EL (cell line): ENCODE measurements around the gene KCNK1.
"Not testable (repeated sequence)": the region's sequence is repeated elsewhere in the genome, so short reads cannot be mapped to it uniquely, and the experiment has no call there.

ENCODE experiments used
- DNase-seq: peaks from one replicate; pipeline ENCODE4 v3.0.0-alpha.2; 2016

KCNK1 gene

GRCh38 chr1:233608988-233609387 is 4.9 kb upstream of the KCNK1 start:
- no peak for DNase-seq

- DNase-seq: no peak
Measured at GRCh38 chr1:233609926-233610325, 4.0 kb upstream of the KCNK1 start.

GRCh38 chr1:233610628-233611027 is 3.3 kb upstream of the KCNK1 start:
- DNase-seq: no peak

DNA sequence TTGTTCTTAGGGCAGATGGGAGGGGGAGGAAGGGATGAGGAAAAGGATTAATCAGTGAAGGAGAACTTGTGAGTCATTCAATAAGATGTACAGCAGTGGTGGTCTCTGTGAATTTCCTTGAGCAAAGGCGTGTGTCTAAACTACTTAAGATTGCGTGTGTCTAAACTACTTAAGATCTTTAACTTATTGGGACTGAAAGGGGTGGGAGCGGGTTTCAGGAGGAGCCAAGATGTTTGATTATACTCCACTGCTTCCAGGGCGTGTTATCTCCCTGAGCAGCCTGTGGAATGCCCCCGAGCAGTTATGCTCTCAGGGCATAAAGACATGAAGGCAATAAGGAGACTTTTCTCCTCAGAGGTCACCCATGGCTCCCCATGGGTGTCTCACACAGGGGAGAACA is 2.5 kb upstream of the KCNK1 start:
- DNase-seq: not testable (repeated sequence)

DNA sequence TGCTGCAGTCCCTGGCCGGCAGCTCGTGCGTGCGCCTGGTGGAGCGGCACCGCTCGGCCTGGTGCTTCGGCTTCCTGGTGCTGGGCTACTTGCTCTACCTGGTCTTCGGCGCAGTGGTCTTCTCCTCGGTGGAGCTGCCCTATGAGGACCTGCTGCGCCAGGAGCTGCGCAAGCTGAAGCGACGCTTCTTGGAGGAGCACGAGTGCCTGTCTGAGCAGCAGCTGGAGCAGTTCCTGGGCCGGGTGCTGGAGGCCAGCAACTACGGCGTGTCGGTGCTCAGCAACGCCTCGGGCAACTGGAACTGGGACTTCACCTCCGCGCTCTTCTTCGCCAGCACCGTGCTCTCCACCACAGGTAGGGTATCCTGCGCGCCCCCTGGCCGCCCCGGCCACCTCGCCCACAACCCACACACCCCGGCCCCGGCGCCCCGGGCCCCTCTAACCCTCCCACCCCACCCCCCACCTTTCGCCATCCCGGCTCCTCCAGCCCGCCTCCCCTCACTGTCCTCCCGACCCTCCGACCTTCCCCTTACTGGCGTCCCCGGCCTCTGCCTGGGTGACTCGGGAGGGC is 352 bp downstream of the KCNK1 start:
- peak; percentile 12 for DNase-seq

- no peak for DNase-seq
Measured at GRCh38 chr1:233614743-233615521, 1.0 kb downstream of the KCNK1 start.

DNA sequence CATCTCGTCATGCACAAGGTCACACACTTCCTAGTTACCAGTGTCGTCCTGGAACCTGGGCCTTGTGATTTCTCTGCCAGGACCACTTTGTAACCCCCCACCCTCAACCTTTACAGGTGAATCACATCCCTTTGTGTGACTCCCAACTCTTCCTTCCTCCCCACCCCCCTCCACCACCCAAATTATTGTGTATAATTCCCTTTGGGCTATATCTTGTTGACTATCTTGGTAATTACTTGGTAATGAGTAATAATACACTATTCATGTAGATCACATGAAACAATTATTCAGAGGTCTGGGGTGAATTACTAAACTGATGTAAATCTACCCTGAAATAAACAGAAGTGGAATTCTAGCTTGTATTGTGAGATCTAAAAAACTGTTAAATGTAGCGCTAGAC is 1.7 kb downstream of the KCNK1 start:
- DNase-seq: no peak

DNA sequence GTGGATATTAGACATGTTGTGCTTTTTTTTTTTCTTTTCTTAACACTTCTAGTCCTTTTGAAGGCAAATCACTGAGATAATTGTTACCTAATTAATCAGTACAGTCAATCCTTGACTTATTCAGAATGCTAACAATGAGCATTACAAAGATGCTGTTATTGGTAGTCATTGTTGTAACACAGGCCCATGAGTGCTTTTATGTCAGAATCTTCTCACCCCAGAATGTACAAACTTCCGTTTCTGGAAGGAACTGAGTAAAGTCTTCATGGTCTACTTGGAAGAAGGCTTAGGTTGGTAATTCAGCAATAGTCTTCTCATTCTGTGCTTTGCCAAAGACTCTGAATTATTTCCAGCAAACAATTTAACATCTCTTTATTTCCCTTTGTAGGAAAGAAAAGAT is 3.1 kb downstream of the KCNK1 start:
- no peak for DNase-seq

GRCh38 chr1:233619414-233619813 is 5.5 kb downstream of the KCNK1 start:
- DNase-seq: not testable (repeated sequence)

DNA sequence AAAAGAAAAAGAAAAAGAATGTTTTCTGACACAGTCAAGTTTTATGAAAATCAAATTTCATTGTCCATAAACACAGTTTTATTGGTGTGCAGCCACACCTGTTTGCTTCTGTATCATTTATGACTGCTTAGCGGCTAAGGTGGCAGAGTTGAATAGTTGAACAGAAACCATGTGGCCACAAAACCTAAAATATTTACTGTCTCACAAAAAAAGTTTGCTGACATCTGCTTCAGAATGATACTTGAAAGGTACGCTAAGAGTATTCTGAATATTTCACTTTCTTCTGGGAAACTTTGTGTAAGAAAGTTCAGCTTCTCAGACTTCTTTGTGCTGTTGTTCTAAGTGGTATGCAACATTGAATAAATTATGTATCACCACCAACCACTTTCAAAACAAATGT is 6.2 kb downstream of the KCNK1 start:
- DNase-seq: no peak

DNA sequence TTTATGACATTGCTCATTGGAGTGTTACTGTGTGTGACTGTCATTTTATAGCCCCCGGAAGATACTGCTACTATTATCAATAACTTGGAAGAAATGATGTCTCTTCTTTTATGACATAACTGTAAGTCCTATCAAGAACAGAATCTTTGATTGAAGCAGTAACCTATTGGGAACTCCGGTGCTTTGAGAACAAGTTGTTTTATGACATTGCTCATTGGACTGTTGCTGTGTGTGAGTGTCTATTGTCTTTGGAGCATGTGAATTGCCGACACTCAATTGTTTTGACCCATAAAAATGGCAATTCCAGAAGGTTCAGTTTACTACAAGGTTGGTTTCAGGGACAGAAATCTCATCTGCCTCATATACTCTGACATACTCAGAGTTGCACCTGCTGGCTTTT is 8.0 kb downstream of the KCNK1 start:
- DNase-seq: no peak

DNA sequence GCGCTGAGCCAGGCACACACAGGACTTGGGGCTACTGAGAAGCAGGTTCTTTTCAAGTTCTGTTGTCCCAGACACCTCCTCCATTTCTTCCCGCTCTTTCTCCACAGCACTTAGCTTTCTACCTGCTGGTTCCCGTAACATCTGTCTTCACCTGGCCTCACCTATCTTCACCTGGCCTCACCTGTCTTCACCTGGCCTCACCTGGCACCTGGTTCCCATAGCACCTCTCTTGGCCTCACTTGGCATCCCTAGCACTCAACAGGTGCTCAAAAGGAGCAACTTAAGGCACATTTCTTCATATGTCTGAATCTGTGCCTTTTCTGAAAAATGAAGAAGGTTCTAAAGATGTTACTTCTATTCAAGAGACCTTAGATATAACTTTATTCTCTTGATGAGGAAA is 10.4 kb downstream of the KCNK1 start:
- DNase-seq: no peak

GRCh38 chr1:233625087-233625486 is 11.2 kb downstream of the KCNK1 start:
- no peak for DNase-seq

GRCh38 chr1:233625510-233625981 is 11.6 kb downstream of the KCNK1 start:
- no peak for DNase-seq

DNA sequence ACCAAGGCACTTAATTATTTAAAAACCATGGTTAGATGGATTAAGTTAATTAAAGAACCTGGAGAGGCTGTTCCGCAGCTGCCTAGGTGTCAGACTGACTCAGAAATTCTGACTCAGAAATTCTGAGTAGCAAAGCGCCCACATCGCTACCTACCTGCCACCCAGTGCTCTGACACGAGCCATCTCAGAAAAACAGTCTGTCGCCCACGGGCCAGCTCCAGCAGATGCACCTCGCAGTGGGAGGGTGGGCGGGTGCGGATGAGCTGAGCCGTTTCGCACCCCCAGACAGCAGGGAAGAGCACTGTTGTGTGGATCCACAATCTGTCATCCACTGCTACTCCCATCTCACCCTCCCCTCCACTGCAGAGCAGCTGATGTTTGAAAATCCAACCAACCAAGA is 13.5 kb downstream of the KCNK1 start:
- DNase-seq: no peak

DNA sequence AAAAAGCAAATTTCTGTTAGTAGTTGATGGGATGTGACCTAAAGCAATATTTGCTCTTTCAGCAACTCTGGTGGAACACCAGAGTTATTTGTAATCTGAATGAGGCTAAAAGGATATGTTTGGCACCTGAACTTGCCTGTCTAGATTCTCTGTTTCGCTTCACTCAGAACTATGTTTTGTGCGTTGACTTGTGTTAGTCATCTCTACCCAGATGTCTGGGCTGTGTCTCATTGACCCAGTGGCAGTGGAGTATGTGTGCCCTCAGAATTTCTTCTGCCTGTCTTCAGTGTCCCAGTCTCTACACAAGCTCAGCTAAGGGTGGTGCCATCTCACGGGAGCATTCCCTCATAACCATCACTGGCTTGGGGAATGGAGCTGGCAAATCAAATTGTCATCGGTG is 13.9 kb downstream of the KCNK1 start:
- DNase-seq: no peak

- no peak for DNase-seq
Measured at GRCh38 chr1:233629305-233629935, 15.5 kb downstream of the KCNK1 start.

- no peak for DNase-seq
Measured at GRCh38 chr1:233631810-233632405, 18.0 kb downstream of the KCNK1 start.

DNA sequence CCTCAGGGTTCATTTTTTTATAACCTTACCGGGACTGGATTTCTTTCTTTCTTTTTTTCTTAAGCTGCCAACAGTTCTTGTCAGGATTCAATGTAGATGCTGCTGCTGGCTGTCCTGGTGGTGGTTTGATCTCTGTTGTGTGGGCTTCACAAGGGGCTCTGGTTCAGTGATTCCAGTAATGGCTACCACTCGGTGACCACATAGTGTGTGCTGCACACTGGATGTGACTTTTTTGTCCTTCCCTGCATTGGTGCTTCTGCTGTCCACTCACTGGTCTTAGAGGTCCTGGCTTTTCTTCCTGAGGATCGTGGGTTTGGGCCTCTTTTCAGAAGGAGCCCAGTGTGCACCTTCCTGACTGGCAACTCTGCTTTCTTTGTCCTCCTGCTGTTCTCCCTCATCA is 18.5 kb downstream of the KCNK1 start:
- no peak for DNase-seq

DNA sequence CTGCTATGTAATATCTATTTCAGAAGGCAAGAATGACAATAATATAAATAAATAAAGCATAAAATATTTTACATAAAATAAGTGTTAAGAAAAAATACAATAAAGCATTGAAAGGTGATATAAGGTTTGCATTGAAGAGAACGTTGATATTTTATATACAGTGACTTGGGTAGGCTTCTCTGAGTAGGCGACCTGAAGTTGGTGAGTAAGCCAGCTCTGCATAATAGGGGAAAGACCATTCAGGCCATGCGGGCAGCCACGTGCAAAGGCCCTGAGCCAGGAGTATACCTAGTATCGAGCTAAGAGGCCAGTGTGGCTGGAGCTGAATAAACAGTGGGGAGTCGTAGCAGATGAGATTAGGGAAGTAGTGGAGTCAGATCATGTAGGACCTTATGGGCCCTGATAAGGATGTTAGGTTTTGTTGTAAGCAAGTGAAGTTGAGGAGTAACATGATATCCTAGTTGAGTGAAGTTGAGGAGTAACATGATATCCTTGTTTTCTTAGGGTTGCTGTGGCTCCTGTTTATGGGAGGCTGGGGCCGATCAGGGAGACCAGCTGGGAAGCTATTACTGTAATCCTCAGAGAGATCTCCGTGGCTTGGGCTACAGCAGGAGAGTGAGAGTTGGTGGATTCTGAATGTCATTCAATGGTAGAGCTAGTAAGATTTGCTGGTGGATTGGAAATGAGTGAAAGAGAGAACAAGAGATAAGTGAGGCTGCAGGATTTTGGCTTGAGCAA is 22.0 kb downstream of the KCNK1 start:
- no peak for DNase-seq

- no peak for DNase-seq
Measured at GRCh38 chr1:233636503-233636877, 22.6 kb downstream of the KCNK1 start.

DNA sequence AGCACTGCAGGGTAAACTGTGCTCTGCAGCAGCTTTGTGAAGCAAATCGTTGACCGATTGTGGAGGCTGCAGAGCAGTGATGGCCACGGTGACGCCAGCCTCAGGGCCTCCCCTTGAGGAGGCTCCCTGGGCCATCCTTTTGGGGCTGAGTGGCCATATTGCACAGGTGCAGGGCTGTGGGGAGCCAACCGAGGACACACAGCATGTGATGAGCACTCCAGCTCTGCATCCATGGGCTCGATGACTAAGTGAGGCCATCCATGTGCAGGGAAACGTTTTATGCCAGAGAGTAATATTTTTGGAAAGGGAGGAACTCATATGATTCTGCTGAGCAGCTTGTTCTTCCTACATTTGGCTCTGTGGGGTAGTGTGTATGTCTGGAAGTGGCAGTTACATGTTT is 24.6 kb downstream of the KCNK1 start:
- no peak for DNase-seq

DNA sequence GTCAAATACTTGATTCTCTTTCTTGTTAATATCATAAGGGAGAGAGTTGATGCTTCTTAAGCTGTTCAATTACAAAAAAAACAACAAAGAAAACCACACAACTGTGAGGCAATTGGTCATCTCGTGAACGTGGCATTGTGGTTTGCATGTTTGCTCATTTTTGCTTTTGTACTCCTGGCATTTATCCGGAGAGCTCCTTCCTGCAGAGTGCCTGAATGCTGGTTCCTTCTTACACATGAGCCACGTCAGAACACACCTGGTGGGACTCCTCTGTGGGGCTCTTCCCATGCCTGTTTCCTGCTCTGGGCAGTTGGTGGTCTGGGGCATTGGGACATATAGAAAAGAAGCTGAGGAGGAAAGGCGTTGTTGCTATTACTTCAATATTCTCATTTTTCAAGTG is 25.7 kb downstream of the KCNK1 start:
- DNase-seq: no peak
